Liver (tissue), 9 donors: ENCODE measurements around the gene OR10H4. TPM values are rescaled to one million over a fixed set of nuclear protein-coding genes. Genes with fewer than 3 reads are reported as not detected.

Experiments
- DNase-seq: peaks from one replicate; pipeline ENCODE4 v3.0.0-alpha.2; 2017; ENCODE audit warnings: low spot score
- H3K27ac ChIP-seq, 2 donors: one replicate each; pipeline ENCODE4 v1.7.0; 2013; ENCODE audit warnings: inconsistent platforms in 2 of 2, low read length in 2 of 2, control low read depth in 1 of 2, low read depth in 1 of 2, mild to moderate bottlenecking in 1 of 2
- H3K27me3 ChIP-seq, 4 donors: one replicate each; pipeline versions ENCODE4 v1.6.1 to v1.7.0; 2013; ENCODE audit warnings: low read length in 3 of 4, inconsistent platforms in 1 of 4, mild to moderate bottlenecking in 1 of 4, moderate library complexity in 1 of 4; ENCODE audit not compliant: control insufficient read depth in 4 of 4, insufficient read depth in 4 of 4
- H3K36me3 ChIP-seq, 4 donors: one replicate each; pipeline versions ENCODE4 v1.6.1 to v1.7.0; 2013; ENCODE audit warnings: low read length in 3 of 4, mild to moderate bottlenecking in 3 of 4, low read depth in 1 of 4, moderate library complexity in 1 of 4; ENCODE audit not compliant: control insufficient read depth in 4 of 4, insufficient read depth in 3 of 4
- H3K4me1 ChIP-seq, 4 donors: one replicate each; pipeline versions ENCODE4 v1.6.1 to v1.7.0; 2013; ENCODE audit warnings: low read length in 3 of 4, mild to moderate bottlenecking in 3 of 4, moderate library complexity in 1 of 4; ENCODE audit not compliant: control insufficient read depth in 4 of 4, insufficient read depth in 4 of 4
- H3K4me3 ChIP-seq, 3 donors: one replicate each; pipeline versions ENCODE4 v1.6.1 to v1.7.0; 2013; ENCODE audit warnings: low read length in 3 of 3, control low read depth in 1 of 3, low read depth in 1 of 3, mild to moderate bottlenecking in 1 of 3
- H3K9ac ChIP-seq, 2 donors: one replicate each; pipeline ENCODE4 v1.7.0; 2013; ENCODE audit warnings: low read length in 2 of 2, mild to moderate bottlenecking in 2 of 2, moderate library complexity in 2 of 2, control low read depth in 1 of 2, low read depth in 1 of 2
- H3K9me3 ChIP-seq, 4 donors: one replicate each; pipeline versions ENCODE4 v1.6.1 to v1.7.0; 2013; ENCODE audit warnings: low read length in 3 of 4; ENCODE audit not compliant: control insufficient read depth in 4 of 4
- EGR1 ChIP-seq, 2 donors: IDR thresholded peaks; 2 replicates each; pipeline ENCODE4 v1.6.1; 2016 to 2018; ENCODE audit warnings: antibody characterized with exemption in 2 of 2, low read depth in 2 of 2
- FOXA1 ChIP-seq: IDR thresholded peaks from 2 replicates; pipeline ENCODE4 v1.6.1; 2016; ENCODE audit warnings: antibody characterized with exemption
- FOXA2 ChIP-seq: IDR thresholded peaks from 2 replicates; pipeline ENCODE4 v1.6.1; 2016; ENCODE audit warnings: antibody characterized with exemption
- GABPA ChIP-seq, 2 donors: IDR thresholded peaks in 1 of 2; conservative IDR thresholded peaks in 1 of 2; 2 replicates each; pipeline ENCODE4 v1.6.1; 2016; ENCODE audit warnings: antibody characterized with exemption in 2 of 2, mild to moderate bottlenecking in 1 of 2, moderate library complexity in 1 of 2
- HNF4A ChIP-seq, 2 donors: conservative IDR thresholded peaks; 2 replicates each; pipeline ENCODE4 v1.6.1; 2016; ENCODE audit warnings: antibody characterized with exemption in 2 of 2, mild to moderate bottlenecking in 2 of 2
- HNF4G ChIP-seq: IDR thresholded peaks from 2 replicates; pipeline ENCODE4 v1.6.1; 2016; ENCODE audit warnings: antibody characterized with exemption
- JUND ChIP-seq, 2 donors: IDR thresholded peaks; 2 replicates each; pipeline ENCODE4 v1.6.1; 2016; ENCODE audit warnings: antibody characterized with exemption in 2 of 2
- MAX ChIP-seq: IDR thresholded peaks from 2 replicates; pipeline ENCODE4 v1.6.1; 2016; ENCODE audit warnings: antibody characterized with exemption
- NR2F2 ChIP-seq: IDR thresholded peaks from 2 replicates; pipeline ENCODE4 v1.6.1; 2016; ENCODE audit warnings: antibody characterized with exemption
- RAD21 ChIP-seq, 2 donors: IDR thresholded peaks; 2 replicates each; pipeline ENCODE4 v1.6.1; 2016; ENCODE audit warnings: antibody characterized with exemption in 2 of 2, mild to moderate bottlenecking in 2 of 2
- RXRA ChIP-seq, 2 donors: IDR thresholded peaks; 2 replicates each; pipeline ENCODE4 v1.6.1; 2017 to 2018; ENCODE audit warnings: antibody characterized with exemption in 2 of 2, mild to moderate bottlenecking in 1 of 2
- SP1 ChIP-seq: IDR thresholded peaks from 2 replicates; pipeline ENCODE4 v1.6.1; 2018; ENCODE audit warnings: antibody characterized with exemption, mild to moderate bottlenecking
- TAF1 ChIP-seq: conservative IDR thresholded peaks from 2 replicates; pipeline ENCODE4 v1.6.1; 2016; ENCODE audit warnings: antibody characterized with exemption, mild to moderate bottlenecking
- YY1 ChIP-seq: IDR thresholded peaks from 2 replicates; pipeline ENCODE4 v1.6.1; 2016; ENCODE audit warnings: antibody characterized with exemption, mild to moderate bottlenecking
- WGBS: extraction: QIAGEN DNeasy Blood & Tissue Kit; methylation state at CpG from one replicate; pipeline ENCODE4 v1.1.7; 2013; 5-methylcytosine and 5-hydroxymethylcytosine counted together
- polyA plus RNA-seq, 2 donors: library from polyadenylated mRNA; stranded (reverse) in 1 of 2; unstranded in 1 of 2; fragments of 200-250 nt in 1 of 2; fragments of >200 nt in 1 of 2; fragmentation: Nextera tagmentation in 1 of 2; extraction: Ambion mirVana in 1 of 2; gene quantifications; one replicate each; pipeline versions ENCODE4 v1.2.1 to v1.2.3, GENCODE V29; 2013 to 2015
- total RNA-seq, 2 donors: library from RNA; depleted of rRNA; stranded (reverse); fragments of >200 nt; gene quantifications; one replicate each; pipeline ENCODE4 v1.2.3, GENCODE V29; 2014
- TF ChIP-seq, protein P1 (sequence below): IDR thresholded peaks from 2 replicates; pipeline ENCODE4 v1.6.1; 2016; ENCODE audit warnings: antibody characterized with exemption
- TF ChIP-seq, protein P2 (sequence below): IDR thresholded peaks from 2 replicates; pipeline ENCODE4 v1.6.1; 2016; ENCODE audit warnings: antibody characterized with exemption
- TF ChIP-seq, protein P3 (sequence below): fragments of 150-350 bp; IDR thresholded peaks from 2 replicates; pipeline ENCODE4 v1.5.1; 2017; ENCODE audit warnings: improper control_type of control experiment, low read depth, low read length; ENCODE audit not compliant: missing input control
- TF ChIP-seq, protein P4 (sequence below): IDR thresholded peaks from 2 replicates; pipeline ENCODE4 v1.6.1; 2016; ENCODE audit warnings: antibody characterized with exemption, mild to moderate bottlenecking
- donor health status: healthy.
- donor health status: healthy.
- donor health status: healthy.
- donor health status: healthy.
- donor health status: healthy.

OR10H4 gene
- total and polyA plus RNA-seq, 4 donors, result not detected

DNA sequence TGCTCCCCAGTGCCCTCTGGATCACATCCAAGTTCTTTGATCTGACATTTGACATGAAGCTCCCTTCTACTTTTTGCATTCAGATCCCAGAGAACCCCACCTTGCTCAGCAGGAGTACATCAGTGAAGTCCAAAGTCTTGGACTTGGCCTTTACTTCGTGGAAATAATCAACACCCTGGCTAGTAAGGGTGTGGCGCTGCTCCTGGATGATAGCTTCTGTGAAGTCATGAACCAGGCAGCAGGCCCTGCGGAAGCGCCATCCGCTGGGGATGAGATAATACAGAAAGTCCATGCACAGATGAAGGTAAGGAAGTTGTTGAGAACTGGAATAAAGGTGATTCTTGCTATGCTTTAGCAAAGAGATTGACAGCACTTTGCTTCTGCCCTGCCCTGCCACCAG lies 43.2 kb downstream of the OR10H4 start:
- no peaks in the 10 kb centered on the region for H3K27me3 ChIP-seq
- H3K9me3 ChIP-seq, result no peaks in the 10 kb centered on the region
- TF ChIP-seq SP1 (no peak), MAX (no peak), NR2F2 (no peak), YY1 (no peak), HNF4G (no peak), TAF1 (no peak), FOXA1 (no peak), RAD21 (IDR thresholded peaks at IDR 0.05) (no peak), GABPA (IDR thresholded peaks at IDR 0.05 in 1 of 2, conservative IDR thresholded peaks at IDR 0.05 in 1 of 2) (no peak), HNF4A (conservative IDR thresholded peaks at IDR 0.05) (no peak), JUND (IDR thresholded peaks at IDR 0.05) (no peak)
- TF ChIP-seq, protein P1, sequence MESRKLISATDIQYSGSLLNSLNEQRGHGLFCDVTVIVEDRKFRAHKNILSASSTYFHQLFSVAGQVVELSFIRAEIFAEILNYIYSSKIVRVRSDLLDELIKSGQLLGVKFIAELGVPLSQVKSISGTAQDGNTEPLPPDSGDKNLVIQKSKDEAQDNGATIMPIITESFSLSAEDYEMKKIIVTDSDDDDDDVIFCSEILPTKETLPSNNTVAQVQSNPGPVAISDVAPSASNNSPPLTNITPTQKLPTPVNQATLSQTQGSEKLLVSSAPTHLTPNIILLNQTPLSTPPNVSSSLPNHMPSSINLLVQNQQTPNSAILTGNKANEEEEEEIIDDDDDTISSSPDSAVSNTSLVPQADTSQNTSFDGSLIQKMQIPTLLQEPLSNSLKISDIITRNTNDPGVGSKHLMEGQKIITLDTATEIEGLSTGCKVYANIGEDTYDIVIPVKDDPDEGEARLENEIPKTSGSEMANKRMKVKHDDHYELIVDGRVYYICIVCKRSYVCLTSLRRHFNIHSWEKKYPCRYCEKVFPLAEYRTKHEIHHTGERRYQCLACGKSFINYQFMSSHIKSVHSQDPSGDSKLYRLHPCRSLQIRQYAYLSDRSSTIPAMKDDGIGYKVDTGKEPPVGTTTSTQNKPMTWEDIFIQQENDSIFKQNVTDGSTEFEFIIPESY, result no peak
- TF ChIP-seq, protein P2, sequence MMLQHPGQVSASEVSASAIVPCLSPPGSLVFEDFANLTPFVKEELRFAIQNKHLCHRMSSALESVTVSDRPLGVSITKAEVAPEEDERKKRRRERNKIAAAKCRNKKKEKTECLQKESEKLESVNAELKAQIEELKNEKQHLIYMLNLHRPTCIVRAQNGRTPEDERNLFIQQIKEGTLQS, result no peak
- TF ChIP-seq, protein P3, sequence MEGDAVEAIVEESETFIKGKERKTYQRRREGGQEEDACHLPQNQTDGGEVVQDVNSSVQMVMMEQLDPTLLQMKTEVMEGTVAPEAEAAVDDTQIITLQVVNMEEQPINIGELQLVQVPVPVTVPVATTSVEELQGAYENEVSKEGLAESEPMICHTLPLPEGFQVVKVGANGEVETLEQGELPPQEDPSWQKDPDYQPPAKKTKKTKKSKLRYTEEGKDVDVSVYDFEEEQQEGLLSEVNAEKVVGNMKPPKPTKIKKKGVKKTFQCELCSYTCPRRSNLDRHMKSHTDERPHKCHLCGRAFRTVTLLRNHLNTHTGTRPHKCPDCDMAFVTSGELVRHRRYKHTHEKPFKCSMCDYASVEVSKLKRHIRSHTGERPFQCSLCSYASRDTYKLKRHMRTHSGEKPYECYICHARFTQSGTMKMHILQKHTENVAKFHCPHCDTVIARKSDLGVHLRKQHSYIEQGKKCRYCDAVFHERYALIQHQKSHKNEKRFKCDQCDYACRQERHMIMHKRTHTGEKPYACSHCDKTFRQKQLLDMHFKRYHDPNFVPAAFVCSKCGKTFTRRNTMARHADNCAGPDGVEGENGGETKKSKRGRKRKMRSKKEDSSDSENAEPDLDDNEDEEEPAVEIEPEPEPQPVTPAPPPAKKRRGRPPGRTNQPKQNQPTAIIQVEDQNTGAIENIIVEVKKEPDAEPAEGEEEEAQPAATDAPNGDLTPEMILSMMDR, result no peak
- TF ChIP-seq, protein P4, sequence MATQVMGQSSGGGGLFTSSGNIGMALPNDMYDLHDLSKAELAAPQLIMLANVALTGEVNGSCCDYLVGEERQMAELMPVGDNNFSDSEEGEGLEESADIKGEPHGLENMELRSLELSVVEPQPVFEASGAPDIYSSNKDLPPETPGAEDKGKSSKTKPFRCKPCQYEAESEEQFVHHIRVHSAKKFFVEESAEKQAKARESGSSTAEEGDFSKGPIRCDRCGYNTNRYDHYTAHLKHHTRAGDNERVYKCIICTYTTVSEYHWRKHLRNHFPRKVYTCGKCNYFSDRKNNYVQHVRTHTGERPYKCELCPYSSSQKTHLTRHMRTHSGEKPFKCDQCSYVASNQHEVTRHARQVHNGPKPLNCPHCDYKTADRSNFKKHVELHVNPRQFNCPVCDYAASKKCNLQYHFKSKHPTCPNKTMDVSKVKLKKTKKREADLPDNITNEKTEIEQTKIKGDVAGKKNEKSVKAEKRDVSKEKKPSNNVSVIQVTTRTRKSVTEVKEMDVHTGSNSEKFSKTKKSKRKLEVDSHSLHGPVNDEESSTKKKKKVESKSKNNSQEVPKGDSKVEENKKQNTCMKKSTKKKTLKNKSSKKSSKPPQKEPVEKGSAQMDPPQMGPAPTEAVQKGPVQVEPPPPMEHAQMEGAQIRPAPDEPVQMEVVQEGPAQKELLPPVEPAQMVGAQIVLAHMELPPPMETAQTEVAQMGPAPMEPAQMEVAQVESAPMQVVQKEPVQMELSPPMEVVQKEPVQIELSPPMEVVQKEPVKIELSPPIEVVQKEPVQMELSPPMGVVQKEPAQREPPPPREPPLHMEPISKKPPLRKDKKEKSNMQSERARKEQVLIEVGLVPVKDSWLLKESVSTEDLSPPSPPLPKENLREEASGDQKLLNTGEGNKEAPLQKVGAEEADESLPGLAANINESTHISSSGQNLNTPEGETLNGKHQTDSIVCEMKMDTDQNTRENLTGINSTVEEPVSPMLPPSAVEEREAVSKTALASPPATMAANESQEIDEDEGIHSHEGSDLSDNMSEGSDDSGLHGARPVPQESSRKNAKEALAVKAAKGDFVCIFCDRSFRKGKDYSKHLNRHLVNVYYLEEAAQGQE, result no peak
- H3K4me3 ChIP-seq, result no peak overlapping the region
- no peak for DNase-seq
- 71% methylated on average over 5 of the region's 5 CpGs for WGBS
- H3K36me3 ChIP-seq, result no peaks in the 10 kb centered on the region
- no peak overlapping the region for H3K9ac ChIP-seq
- no peak overlapping the region for H3K27ac ChIP-seq
- H3K4me1 ChIP-seq, result no peaks in the 10 kb centered on the region

DNA sequence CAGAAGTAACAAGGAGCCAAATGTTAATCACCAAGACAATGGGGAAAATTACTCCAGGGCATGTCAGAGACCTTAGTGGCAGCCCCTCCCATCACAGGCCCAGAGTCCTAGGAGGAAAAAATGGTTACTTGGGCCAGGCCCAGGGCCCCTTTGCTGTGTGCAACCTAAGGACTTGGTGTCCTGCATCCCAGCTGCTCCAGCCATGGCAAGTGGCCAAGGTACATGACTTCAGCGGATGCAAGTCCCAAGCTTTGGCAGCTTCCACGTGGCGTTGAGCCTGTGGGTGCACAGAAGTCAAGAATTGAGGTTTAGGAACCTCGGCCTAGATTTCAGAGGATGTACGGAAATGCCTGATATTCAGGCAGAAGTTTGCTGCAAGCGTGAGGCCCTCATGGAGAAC lies 46.7 kb downstream of the OR10H4 start:
- no peak for DNase-seq
- Histone ChIP-seq H3K4me1 (peaks cover 0 to 8% (median 1%) of the 10 kb centered on the region in 4 donors), H3K27me3 (no peaks in the 10 kb centered on the region), H3K36me3 (no peaks in the 10 kb centered on the region), H3K4me3 (no peak overlapping the region), H3K27ac (no peak overlapping the region), H3K9me3 (no peaks in the 10 kb centered on the region), H3K9ac (no peak overlapping the region)
- 71% methylated on average over 6 of the region's 6 CpGs for WGBS
- TF ChIP-seq, protein P2, result no peak
- TF ChIP-seq, protein P4, result no peak
- TF ChIP-seq RXRA (IDR thresholded peaks at IDR 0.05), result no peak
- TF ChIP-seq FOXA2, result no peak
- TF ChIP-seq HNF4G, result no peak
- TF ChIP-seq YY1, result no peak
- no peak for TF ChIP-seq RAD21 (IDR thresholded peaks at IDR 0.05)
- TF ChIP-seq NR2F2, result no peak
- TF ChIP-seq GABPA (IDR thresholded peaks at IDR 0.05 in 1 of 2, conservative IDR thresholded peaks at IDR 0.05 in 1 of 2), result no peak
- TF ChIP-seq SP1, result no peak
- TF ChIP-seq JUND (IDR thresholded peaks at IDR 0.05), result no peak
- no peak for TF ChIP-seq EGR1 (IDR thresholded peaks at IDR 0.05; ENCODE audit: low read depth in 2 of 2)
- no peak for TF ChIP-seq MAX
- TF ChIP-seq TAF1, result no peak
